SK-N-MC (cell line): ENCODE measurements around the gene YWHAB.

Source experiments
- DNase-seq: peaks from one replicate; pipeline ENCODE4 v3.0.0-alpha.2; 2011; ENCODE audit warnings: low read depth, low spot score
- H3K27ac ChIP-seq: fragments of 200-600 bp; sonication (generic); 2 replicates; pipeline ENCODE4 v1.5.1; 2016; ENCODE audit warnings: mixed run types
- H3K36me3 ChIP-seq: fragments of 200-600 bp; sonication (generic); 2 replicates; pipeline ENCODE4 v1.6.1; 2017; ENCODE audit warnings: antibody characterized with exemption, low read length, mixed read lengths; ENCODE audit not compliant: insufficient read depth
- H3K4me3 ChIP-seq: fragments of 200-600 bp; sonication (generic); 2 replicates; pipeline ENCODE4 v1.5.1; 2016
- H3K9ac ChIP-seq: fragments of 200-600 bp; sonication (generic); 2 replicates; pipeline ENCODE4 v1.8.0; 2017; ENCODE audit warnings: mixed run types, mixed read lengths; ENCODE audit not compliant: insufficient read length
- H3K9me3 ChIP-seq: fragments of 200-600 bp; sonication (generic); 2 replicates; pipeline ENCODE4 v1.6.1; 2017; ENCODE audit warnings: low read depth, mild to moderate bottlenecking, antibody characterized with exemption, low read length, moderate library complexity, mixed read lengths
- EZH2 ChIP-seq: fragments of 200-600 bp; sonication (generic); IDR thresholded peaks from one replicate; pipeline ENCODE4 v1.6.1; 2017; ENCODE audit warnings: antibody characterized with exemption
- FOXP2 ChIP-seq: optimal IDR thresholded peaks from 2 replicates; pipeline ENCODE3; 2011; ENCODE audit warnings: mild to moderate bottlenecking, moderate library complexity; ENCODE audit not compliant: insufficient read depth; ENCODE audit errors: extremely low read length, control extremely low read depth
- POLR2AphosphoS5 ChIP-seq: IDR thresholded peaks from 2 replicates; pipeline ENCODE4 v1.6.1; 2012; ENCODE audit warnings: mild to moderate bottlenecking, low read depth, low read length, borderline replicate concordance

Gene YWHAB

DNA sequence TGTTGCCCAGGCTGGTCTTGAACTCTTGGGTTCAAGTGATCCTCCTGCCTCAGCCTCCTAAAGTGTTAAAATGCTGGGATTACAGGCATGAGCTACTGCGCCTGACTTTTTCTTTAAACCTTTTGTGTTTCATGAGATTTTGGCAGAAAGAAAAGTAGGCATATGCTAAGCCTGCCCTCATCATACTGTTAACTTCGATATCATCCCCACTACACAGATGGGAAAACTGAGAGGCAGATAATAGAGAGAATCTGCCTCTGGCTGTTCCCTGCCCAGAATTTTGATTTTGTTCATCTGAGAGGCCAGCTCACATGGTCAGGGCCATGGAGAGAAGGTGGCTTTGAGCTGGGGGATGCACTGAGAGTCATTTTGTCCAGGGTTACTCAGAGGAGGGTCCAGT, 31.9 kb downstream of the YWHAB start:
- DNase-seq, result no peak
- Histone ChIP-seq H3K9me3 (no peaks in the 10 kb centered on the region), H3K4me3 (no peak overlapping the region), H3K36me3 (peaks cover 10% of the 10 kb centered on the region; the same call in 1 of the 2 replicates), H3K27ac (no peak overlapping the region), H3K9ac (no peak overlapping the region)
- TF ChIP-seq FOXP2, result no peak
- TF ChIP-seq EZH2, result no peak
- TF ChIP-seq POLR2AphosphoS5, result no peak

DNA sequence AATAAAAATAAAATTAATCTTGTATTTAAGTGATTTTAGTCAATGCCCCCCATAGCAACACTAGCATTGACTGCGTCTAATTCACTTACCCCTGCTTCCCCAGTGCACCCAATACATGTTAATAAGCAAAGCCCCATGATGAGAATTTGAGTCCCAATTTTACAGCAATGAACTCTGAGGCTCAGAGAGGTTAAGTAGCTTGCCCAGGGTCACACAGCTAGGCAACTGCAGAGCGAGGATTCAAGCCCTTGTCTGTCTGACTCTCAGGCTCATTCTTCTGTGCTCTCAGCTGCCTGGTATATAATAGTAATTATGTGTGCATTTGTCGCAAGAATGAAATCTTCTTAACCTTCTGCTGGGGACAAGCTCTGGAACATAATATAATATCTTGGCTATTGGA, 32.8 kb downstream of the YWHAB start:
- no peak for DNase-seq
- H3K4me3 ChIP-seq, result no peak overlapping the region
- H3K9ac ChIP-seq, result no peak overlapping the region
- TF ChIP-seq EZH2 (no peak), FOXP2 (no peak), POLR2AphosphoS5 (no peak)
- H3K9me3 ChIP-seq, result no peaks in the 10 kb centered on the region
- H3K27ac ChIP-seq, result no peak overlapping the region
- peaks cover 5% of the 10 kb centered on the region; the same call in 1 of the 2 replicates for H3K36me3 ChIP-seq

DNA sequence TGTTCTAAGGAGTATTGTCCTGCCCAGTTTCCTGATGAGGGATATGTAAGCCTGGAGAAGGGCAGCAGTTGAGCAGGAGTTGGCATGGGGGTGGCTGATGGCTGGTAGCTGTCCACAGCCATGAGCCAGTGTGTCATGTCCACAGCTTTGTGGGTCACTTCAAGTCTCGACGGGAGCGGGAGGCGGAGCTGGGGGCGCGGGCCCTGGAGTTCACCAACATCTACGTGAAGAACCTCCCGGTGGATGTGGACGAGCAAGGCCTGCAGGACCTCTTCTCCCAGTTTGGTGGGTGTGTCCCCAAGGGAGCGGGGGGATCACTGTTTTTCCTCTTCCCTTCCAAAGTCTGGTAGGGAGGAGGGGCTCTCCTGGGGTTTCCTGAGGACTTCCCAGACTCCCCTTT, 33.3 kb downstream of the YWHAB start:
- Histone ChIP-seq H3K27ac (no peak overlapping the region), H3K9ac (no peak overlapping the region), H3K9me3 (no peaks in the 10 kb centered on the region), H3K4me3 (no peak overlapping the region), H3K36me3 (peaks cover 5% of the 10 kb centered on the region; the same call in 1 of the 2 replicates)
- no peak for DNase-seq
- TF ChIP-seq FOXP2 (no peak), POLR2AphosphoS5 (no peak), EZH2 (no peak)

DNA sequence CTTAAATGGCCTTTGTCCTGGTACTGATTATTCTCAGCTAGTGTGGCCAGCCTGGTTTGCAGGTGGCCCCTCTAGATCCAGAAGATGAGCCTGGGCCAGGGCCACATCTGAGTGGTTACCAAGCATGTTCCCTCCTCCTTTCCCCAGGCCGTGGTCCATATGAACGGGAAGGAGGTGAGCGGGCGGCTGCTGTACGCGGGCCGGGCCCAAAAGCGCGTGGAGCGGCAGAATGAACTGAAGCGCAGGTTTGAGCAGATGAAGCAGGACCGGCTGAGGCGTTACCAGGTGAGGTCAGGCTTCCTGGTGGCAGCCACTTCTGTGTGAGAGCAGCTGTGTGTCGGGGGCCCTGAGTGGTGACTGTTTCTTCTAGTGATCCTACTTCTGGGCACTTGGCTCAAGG, 35.9 kb downstream of the YWHAB start:
- peaks cover 5% of the 10 kb centered on the region; the same call in 1 of the 2 replicates for H3K36me3 ChIP-seq

DNA sequence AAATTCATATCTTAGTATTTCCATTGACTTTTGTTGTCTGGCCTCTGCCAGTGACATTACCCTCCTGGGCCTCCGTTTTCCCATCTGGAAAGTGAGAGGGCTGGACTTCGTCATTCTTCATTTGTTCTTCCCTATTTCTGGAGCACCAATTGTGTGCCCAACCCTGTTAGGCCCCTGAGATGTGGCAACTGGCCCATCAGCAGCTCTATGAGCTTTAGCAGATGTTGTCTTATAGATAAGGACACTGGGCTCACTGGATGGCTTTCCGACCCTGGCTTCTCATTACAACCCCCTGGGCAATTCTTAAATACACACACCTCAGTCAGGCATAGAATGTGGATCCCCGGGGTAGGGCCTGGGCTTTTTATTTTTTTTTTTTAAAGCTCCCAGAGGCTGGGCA, 39.0 kb downstream of the YWHAB start:
- Histone ChIP-seq H3K27ac (no peak overlapping the region), H3K9me3 (no peaks in the 10 kb centered on the region), H3K9ac (no peak overlapping the region), H3K4me3 (no peak overlapping the region), H3K36me3 (no peaks in the 10 kb centered on the region; the same call in 1 of the 2 replicates)
- no peak for TF ChIP-seq EZH2
- no peak for TF ChIP-seq FOXP2
- DNase-seq, result no peak

More for the DNA sequence above, 35.9 kb downstream of the YWHAB start:
- H3K9me3 ChIP-seq, result no peaks in the 10 kb centered on the region
- no peak overlapping the region for H3K9ac ChIP-seq
- no peak overlapping the region for H3K27ac ChIP-seq
- TF ChIP-seq POLR2AphosphoS5, result no peak
- TF ChIP-seq FOXP2, result no peak
- TF ChIP-seq EZH2, result no peak
- no peak for DNase-seq
- no peak overlapping the region for H3K4me3 ChIP-seq

DNA sequence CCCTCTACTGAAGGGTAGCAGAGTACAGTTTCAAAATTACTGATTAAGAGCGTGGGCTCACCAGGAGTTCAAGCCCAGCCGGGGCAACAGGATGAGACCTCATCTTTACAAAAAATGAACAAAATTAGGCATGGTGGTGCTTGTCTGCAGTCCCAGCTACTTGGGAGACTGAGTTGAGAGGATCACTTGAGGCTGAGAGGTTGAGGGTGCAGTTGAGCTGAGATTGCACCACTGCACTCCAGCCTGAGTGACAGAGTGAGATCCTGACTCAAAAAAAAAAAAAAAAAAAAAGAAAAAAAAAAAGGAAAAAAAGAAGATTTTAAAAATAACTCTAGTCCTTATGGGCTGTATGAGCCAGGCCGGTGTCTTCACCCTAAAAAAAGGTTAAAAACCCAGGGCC, 43.1 kb downstream of the YWHAB start:
- H3K36me3 ChIP-seq, result peaks cover 4% of the 10 kb centered on the region; the same call in 1 of the 2 replicates
- H3K27ac ChIP-seq, result no peak overlapping the region
- no peak for DNase-seq
- H3K4me3 ChIP-seq, result no peak overlapping the region
- TF ChIP-seq POLR2AphosphoS5, result no peak
- no peak for TF ChIP-seq EZH2
- TF ChIP-seq FOXP2, result no peak
- no peak overlapping the region for H3K9ac ChIP-seq
- H3K9me3 ChIP-seq, result no peaks in the 10 kb centered on the region

DNA sequence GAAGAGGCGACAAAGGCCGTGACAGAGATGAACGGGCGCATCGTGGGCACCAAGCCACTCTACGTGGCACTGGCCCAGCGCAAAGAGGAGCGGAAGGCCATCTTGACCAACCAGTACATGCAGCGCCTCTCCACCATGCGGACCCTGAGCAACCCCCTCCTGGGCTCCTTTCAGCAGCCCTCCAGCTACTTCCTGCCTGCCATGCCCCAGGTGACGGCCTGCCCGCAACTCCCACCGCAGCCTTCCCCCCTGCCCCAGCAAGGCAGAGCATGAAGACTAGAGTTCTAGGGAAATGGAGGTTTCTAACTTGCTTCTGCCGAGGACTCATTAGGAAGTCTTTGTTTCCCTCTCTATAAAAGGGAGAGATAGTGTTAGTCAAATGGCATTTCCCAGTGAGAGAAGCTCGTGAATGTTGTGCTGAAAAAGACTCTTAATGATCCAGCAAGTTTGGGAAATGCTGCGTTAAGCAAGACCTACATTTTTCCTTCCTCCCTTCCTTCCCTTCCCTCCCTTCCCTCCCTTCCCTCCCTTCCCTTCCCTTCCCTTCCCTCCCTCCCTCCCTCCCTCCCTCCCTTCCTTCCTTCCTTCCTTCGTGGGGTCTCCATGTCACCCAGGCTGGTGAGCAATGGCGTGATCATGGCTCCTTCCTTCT, 45.1 kb downstream of the YWHAB start:
- no peak overlapping the region for H3K4me3 ChIP-seq
- H3K9ac ChIP-seq, result no peak overlapping the region
- no peaks in the 10 kb centered on the region for H3K9me3 ChIP-seq
- H3K36me3 ChIP-seq, result peaks cover 4% of the 10 kb centered on the region; the same call in 1 of the 2 replicates
- no peak overlapping the region for H3K27ac ChIP-seq
- TF ChIP-seq POLR2AphosphoS5 (no peak), FOXP2 (no peak), EZH2 (no peak)
- no peak for DNase-seq

DNA sequence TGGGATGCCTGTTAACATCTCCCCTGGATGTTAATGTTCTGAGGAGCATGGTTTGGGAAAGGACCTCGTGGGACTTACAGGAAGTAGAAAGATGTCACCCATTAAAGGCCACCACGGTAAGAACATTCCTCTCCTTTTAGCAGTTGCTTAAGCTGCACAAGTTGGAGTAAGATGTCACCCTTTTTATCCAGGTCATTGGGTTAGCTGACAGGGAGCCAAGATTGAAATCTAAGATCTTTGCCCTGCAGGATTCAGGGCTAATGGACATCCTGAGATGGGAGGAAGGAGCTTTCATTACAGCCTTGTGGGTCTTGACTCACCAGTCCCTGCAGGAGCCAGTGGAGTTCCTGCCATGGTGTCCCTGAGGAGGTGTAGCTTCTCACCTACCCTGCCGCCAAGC, 46.4 kb downstream of the YWHAB start:
- H3K27ac ChIP-seq, result no peak overlapping the region
- no peaks in the 10 kb centered on the region for H3K9me3 ChIP-seq
- peaks cover 8% of the 10 kb centered on the region; the same call in 1 of the 2 replicates for H3K36me3 ChIP-seq
- no peak for TF ChIP-seq POLR2AphosphoS5
- TF ChIP-seq EZH2, result no peak
- no peak for TF ChIP-seq FOXP2
- no peak overlapping the region for H3K4me3 ChIP-seq
- no peak overlapping the region for H3K9ac ChIP-seq
- DNase-seq, result no peak

DNA sequence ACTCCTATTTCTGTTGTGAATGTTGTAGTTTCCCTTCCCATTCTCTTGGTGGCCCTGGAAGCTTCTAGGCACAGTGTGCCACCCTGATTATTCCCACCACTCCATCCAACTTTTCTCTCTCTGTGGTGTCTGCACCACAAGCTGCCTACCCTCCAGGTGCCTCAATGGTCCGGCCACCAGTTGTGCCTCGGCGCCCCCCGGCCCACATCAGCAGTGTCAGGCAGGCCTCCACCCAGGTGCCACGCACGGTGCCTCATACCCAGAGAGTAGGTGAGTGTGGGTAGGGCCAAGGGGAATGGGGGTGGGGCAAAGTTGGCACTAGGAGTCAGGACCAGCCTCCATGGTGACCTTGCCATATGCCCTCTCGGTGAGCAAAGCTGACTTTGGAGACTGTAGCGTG, 47.4 kb downstream of the YWHAB start:
- no peak for DNase-seq
- Histone ChIP-seq H3K9me3 (no peaks in the 10 kb centered on the region), H3K27ac (no peak overlapping the region), H3K4me3 (no peak overlapping the region), H3K9ac (no peak overlapping the region), H3K36me3 (peaks cover 8% of the 10 kb centered on the region; the same call in 1 of the 2 replicates)
- TF ChIP-seq POLR2AphosphoS5, result no peak
- TF ChIP-seq EZH2, result no peak
- no peak for TF ChIP-seq FOXP2

DNA sequence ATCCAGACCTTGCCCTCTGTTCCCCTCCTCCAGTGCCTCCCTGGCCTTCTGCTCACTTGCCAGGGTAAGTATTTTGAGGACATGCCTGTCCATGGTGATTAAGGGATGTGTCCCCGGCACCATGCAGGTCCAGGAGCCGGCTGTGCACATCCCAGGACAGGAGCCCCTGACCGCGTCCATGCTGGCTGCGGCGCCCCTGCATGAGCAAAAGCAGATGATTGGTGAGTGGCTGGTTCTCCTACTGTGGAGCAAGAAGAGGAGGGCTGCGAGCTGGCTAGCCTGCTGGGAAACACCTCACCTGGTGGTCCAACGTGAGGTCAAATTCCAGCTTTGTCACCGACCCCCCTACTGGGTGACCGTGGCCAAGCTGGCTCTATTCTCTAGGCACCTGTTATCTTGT, 51.0 kb downstream of the YWHAB start:
- peaks cover 8% of the 10 kb centered on the region; the same call in 1 of the 2 replicates for H3K36me3 ChIP-seq
- no peak for DNase-seq
- no peak overlapping the region for H3K4me3 ChIP-seq
- H3K9me3 ChIP-seq, result no peaks in the 10 kb centered on the region
- no peak overlapping the region for H3K27ac ChIP-seq
- no peak for TF ChIP-seq EZH2
- no peak for TF ChIP-seq POLR2AphosphoS5
- TF ChIP-seq FOXP2, result no peak
- no peak overlapping the region for H3K9ac ChIP-seq
